Vagina (tissue), 2 donors: ENCODE data around the gene DNAJC16.

Experiments
- POLR2AphosphoS5 ChIP-seq, 2 donors: sonication (generic); formaldehyde crosslinking; IDR thresholded peaks; one replicate each; pipeline ENCODE4 v1.9.0; 2017; ENCODE audit warnings: antibody characterized with exemption in 2 of 2, mild to moderate bottlenecking in 2 of 2, low read depth in 1 of 2; ENCODE audit not compliant: insufficient read depth in 1 of 2
- TF ChIP-seq, protein P1 (sequence below), 3 experiments: fragments of 450-650 bp in 2 of 3; fragments of 200-600 bp in 1 of 3; sonication (generic) in 1 of 3; IDR thresholded peaks; one replicate each; pipeline ENCODE4 v1.5.1; 2017 to 2019; ENCODE audit warnings: antibody characterized with exemption in 3 of 3, mild to moderate bottlenecking in 2 of 3, moderate library complexity in 2 of 3

DNA sequence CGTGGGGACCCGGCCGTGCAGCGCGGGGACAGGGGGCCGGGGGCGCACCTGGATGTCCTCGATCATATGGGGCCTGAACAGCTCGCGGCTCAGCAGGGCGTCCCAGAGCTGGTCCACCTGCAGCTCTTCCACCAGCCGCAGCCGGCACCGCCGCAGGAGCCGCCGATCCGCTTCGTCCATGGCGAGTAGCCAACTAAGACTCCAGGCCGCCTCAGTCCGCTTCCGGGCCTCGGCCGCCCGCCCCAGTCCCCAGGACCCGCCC lies 2.7 kb upstream of the DNAJC16 start, which contains the start of gene CASP9:
- TF ChIP-seq, protein P1, sequence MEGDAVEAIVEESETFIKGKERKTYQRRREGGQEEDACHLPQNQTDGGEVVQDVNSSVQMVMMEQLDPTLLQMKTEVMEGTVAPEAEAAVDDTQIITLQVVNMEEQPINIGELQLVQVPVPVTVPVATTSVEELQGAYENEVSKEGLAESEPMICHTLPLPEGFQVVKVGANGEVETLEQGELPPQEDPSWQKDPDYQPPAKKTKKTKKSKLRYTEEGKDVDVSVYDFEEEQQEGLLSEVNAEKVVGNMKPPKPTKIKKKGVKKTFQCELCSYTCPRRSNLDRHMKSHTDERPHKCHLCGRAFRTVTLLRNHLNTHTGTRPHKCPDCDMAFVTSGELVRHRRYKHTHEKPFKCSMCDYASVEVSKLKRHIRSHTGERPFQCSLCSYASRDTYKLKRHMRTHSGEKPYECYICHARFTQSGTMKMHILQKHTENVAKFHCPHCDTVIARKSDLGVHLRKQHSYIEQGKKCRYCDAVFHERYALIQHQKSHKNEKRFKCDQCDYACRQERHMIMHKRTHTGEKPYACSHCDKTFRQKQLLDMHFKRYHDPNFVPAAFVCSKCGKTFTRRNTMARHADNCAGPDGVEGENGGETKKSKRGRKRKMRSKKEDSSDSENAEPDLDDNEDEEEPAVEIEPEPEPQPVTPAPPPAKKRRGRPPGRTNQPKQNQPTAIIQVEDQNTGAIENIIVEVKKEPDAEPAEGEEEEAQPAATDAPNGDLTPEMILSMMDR (IDR thresholded peaks at IDR 0.05), result no peak
- TF ChIP-seq POLR2AphosphoS5 (IDR thresholded peaks at IDR 0.05; ENCODE audit: insufficient read depth in 1 of 2, low read depth in 1 of 2), result peak in 1 of 2 donors; percentile 64
